ENCODE data around the gene ITPR2. TPM values are rescaled to one million over a fixed set of nuclear protein-coding genes. Genes with fewer than 3 reads are reported as not detected.

ITPR2 gene
- polyA plus RNA-seq, 2 of the 4 experiments (the other 2 are of a cell fraction), result 3.1 to 8.1 TPM

DNA sequence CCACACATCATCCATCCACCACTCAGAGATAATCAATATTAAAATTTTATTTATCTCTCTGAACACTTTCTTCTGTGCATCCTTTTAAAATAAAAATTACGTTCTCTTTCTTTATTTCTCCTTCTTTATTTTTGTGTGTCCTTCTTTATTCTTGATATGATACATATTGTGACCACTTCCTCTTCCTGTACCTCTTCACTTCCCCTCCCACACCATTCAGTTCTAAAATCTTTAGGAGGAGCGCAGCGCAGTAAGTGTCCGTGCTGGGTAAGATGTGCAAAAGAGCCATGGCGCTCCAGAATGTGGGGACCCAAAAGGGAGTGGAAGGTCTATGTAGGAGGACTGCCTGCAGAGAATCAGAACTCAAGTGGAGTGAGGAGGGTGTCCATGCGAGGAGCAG lies 256.7 kb downstream of the ITPR2 start:
- FAIRE-seq, result no peak
- no peak overlapping the region for H3K4me2 ChIP-seq

DNA sequence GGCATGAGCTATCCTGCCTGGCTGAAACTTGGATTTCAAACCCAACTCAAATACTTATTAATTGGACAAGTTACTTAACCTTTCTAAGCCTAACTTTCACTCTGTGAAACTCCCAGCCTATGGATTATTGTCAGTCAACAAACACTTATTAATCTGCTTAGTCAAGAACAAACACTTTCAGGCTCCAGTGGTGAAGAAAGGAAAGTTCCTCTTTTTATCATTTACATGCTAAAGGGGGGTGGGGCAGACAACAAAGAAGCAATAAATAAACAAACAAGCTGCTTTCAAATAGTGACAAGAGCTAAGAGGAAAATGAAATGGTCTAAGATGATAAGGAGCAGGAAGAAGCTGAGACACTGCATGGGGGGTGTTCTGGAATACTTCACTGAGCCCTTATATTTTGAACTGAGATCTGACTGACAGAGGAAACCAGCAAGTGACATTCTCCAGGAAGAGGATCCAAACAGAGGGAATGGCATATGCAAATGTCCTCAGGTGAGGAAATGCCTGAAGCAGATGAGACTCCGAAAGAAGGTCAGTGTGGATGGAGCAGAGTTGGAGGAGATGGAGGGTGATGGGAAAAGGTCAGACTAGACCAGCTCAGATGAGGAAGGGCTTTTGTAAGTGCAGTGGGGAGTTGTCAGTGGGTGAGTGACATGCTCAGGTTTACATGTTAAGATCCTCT lies 259.6 kb downstream of the ITPR2 start:
- Histone ChIP-seq H3K27ac (no peak overlapping the region), H3K4me1 (no peaks in the 10 kb centered on the region), H3K9me3 (no peaks in the 10 kb centered on the region), H3K4me3 (no peak overlapping the region), H3K4me2 (no peak overlapping the region)
- ChIA-PET POLR2A (no interaction called here), CTCF (interaction anchor here (0.5 to 1.4 kb wide), 3 partner anchors 16 to 548 kb away, joined by 3 read pairs; no protein-coding TSS in a partner anchor)
- FAIRE-seq, result no peak
- TF ChIP-seq EHMT2 (IDR thresholded peaks at IDR 0.05; ENCODE audit: low read depth), result no peak
- no peak for TF ChIP-seq TP53 (CRISPR knock-in tag; IDR thresholded peaks at IDR 0.05)
- TF ChIP-seq, protein P1, sequence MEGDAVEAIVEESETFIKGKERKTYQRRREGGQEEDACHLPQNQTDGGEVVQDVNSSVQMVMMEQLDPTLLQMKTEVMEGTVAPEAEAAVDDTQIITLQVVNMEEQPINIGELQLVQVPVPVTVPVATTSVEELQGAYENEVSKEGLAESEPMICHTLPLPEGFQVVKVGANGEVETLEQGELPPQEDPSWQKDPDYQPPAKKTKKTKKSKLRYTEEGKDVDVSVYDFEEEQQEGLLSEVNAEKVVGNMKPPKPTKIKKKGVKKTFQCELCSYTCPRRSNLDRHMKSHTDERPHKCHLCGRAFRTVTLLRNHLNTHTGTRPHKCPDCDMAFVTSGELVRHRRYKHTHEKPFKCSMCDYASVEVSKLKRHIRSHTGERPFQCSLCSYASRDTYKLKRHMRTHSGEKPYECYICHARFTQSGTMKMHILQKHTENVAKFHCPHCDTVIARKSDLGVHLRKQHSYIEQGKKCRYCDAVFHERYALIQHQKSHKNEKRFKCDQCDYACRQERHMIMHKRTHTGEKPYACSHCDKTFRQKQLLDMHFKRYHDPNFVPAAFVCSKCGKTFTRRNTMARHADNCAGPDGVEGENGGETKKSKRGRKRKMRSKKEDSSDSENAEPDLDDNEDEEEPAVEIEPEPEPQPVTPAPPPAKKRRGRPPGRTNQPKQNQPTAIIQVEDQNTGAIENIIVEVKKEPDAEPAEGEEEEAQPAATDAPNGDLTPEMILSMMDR (IDR thresholded peaks at IDR 0.05), result no peak
- no peak for TF ChIP-seq CHD2 (IDR thresholded peaks at IDR 0.05; ENCODE audit: low read length, partially characterized antibody)
- no peak for TF ChIP-seq MAFK (IDR thresholded peaks at IDR 0.05; ENCODE audit: partially characterized antibody)
- DNase-seq (ENCODE audit: low read depth in 1 of 2, low spot score in 1 of 2), result no peak
- no peak for ATAC-seq
- WGBS (ENCODE audit: missing lambda C conversion rate), result 86% methylated on average over 1 of the region's 1 CpG

More for the DNA sequence above, 256.7 kb downstream of the ITPR2 start:
- CTCF ChIA-PET, result no interaction called here
- POLR2A ChIA-PET, result no interaction called here
- ATAC-seq (no peak), DNase-seq (ENCODE audit: low read depth in 1 of 2, low spot score in 1 of 2) (no peak)
- WGBS (ENCODE audit: missing lambda C conversion rate), result 84% methylated on average over 6 of the region's 6 CpGs
- no peaks in the 10 kb centered on the region for H3K9me3 ChIP-seq
- no peak overlapping the region for H3K4me3 ChIP-seq
- H3K4me1 ChIP-seq, result no peaks in the 10 kb centered on the region
- H3K27ac ChIP-seq, result no peak overlapping the region
- TF ChIP-seq SREBF2 (IDR thresholded peaks at IDR 0.05) (no peak), NR3C1 (IDR thresholded peaks at IDR 0.05) (no peak), MAZ (IDR thresholded peaks at IDR 0.05; ENCODE audit: borderline replicate concordance, low read depth, low read length) (no peak), NFE2L2 (conservative IDR thresholded peaks at IDR 0.05; ENCODE audit: low read length) (no peak), EP300 (IDR thresholded peaks at IDR 0.05) (no peak), RNF2 (IDR thresholded peaks at IDR 0.05; ENCODE audit: borderline replicate concordance, low read depth) (no peak)

DNA sequence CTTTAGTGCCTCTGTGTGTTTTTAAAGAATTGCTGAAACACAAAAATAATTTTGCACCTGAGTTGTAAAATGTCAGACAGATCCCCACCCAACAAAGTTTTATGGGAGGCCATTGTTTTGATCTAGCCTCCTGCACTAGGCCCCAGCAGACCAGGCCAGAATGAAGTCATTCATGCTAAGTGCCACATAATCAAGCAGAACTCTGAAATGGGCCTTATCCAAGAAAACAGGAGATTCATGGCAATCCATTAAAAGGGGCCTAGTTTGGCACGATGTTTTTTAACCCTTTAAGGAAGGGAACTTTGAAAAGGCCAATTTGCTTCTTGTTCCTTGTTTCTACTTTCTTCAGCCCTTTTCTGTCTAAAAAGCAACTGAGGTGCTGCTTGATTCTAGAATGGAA lies 260.9 kb downstream of the ITPR2 start:
- no peak overlapping the region for H3K4me3 ChIP-seq
- 12% methylated on average over 1 of the region's 1 CpG for WGBS (ENCODE audit: missing lambda C conversion rate)
- no peak overlapping the region for H3K27ac ChIP-seq
- no peak overlapping the region for H3K4me2 ChIP-seq
- TF ChIP-seq, protein P2, sequence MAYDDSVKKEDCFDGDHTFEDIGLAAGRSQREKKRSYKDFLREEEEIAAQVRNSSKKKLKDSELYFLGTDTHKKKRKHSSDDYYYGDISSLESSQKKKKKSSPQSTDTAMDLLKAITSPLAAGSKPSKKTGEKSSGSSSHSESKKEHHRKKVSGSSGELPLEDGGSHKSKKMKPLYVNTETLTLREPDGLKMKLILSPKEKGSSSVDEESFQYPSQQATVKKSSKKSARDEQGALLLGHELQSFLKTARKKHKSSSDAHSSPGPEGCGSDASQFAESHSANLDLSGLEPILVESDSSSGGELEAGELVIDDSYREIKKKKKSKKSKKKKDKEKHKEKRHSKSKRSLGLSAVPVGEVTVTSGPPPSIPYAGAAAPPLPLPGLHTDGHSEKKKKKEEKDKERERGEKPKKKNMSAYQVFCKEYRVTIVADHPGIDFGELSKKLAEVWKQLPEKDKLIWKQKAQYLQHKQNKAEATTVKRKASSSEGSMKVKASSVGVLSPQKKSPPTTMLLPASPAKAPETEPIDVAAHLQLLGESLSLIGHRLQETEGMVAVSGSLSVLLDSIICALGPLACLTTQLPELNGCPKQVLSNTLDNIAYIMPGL (CRISPR knock-in tag; IDR thresholded peaks at IDR 0.05; ENCODE audit: borderline replicate concordance), result no peak
- TF ChIP-seq TP53 (CRISPR knock-in tag; IDR thresholded peaks at IDR 0.05) (no peak), RNF2 (IDR thresholded peaks at IDR 0.05; ENCODE audit: borderline replicate concordance, low read depth) (no peak), PHF8 (IDR thresholded peaks at IDR 0.05; ENCODE audit: borderline replicate concordance, low read depth) (no peak), ZNF302 (CRISPR knock-in tag; IDR thresholded peaks at IDR 0.05) (no peak), NR3C1 (IDR thresholded peaks at IDR 0.05) (no peak), KDM5A (IDR thresholded peaks at IDR 0.05) (no peak), GATA3 (IDR thresholded peaks at IDR 0.05; ENCODE audit: borderline replicate concordance) (no peak), CBX2 (IDR thresholded peaks at IDR 0.05; ENCODE audit: borderline replicate concordance, low read depth) (no peak), CHD4 (IDR thresholded peaks at IDR 0.05; ENCODE audit: borderline replicate concordance) (no peak), ESRRA (IDR thresholded peaks at IDR 0.05; ENCODE audit: borderline replicate concordance, low read length) (no peak), ZFP36 (IDR thresholded peaks at IDR 0.05; ENCODE audit: borderline replicate concordance, partially characterized antibody) (no peak)
- no peak for ATAC-seq
- H3K9me3 ChIP-seq, result no peaks in the 10 kb centered on the region
- ChIA-PET POLR2A (no interaction called here), CTCF (interaction anchor here (1.2 kb wide), 1 partner anchor 8 kb away, joined by 4 read pairs; no protein-coding TSS in a partner anchor)
- H3K4me1 ChIP-seq, result no peaks in the 10 kb centered on the region
- no peak for DNase-seq (ENCODE audit: low read depth in 1 of 2, low spot score in 1 of 2)
- FAIRE-seq, result no peak

Data from A549 (cell line).